ENCODE results near the gene ACSM5. TPM values are rescaled to one million over a fixed set of nuclear protein-coding genes. Genes with fewer than 3 reads are reported as not detected.

The ACSM5 gene
- total RNA-seq, 1 donor from 2014 or later, result not detected

- H3K4me3 Mint-ChIP-seq, result no peak overlapping the region
- no peak for DNase-seq (ENCODE audit: low spot score in 2 of 2, unreplicated experiment in 2 of 2)
- H3K4me1 Mint-ChIP-seq, result no peaks in the 10 kb centered on the region
- H3K27ac Mint-ChIP-seq, result no peak overlapping the region
- TF ChIP-seq CTCF (IDR thresholded peaks at IDR 0.05; ENCODE audit: unreplicated experiment), result no peak
- no peaks in the 10 kb centered on the region for H3K9me3 Mint-ChIP-seq
- no peaks in the 10 kb centered on the region for H3K36me3 Mint-ChIP-seq
- H3K27me3 Mint-ChIP-seq (ENCODE audit: low read depth), result no peaks in the 10 kb centered on the region
Measured at GRCh38 chr16:20401066-20401465, 8.3 kb upstream of the ACSM5 start.

- H3K9me3 Mint-ChIP-seq, result no peaks in the 10 kb centered on the region
- no peak overlapping the region for H3K27ac Mint-ChIP-seq
- no peaks in the 10 kb centered on the region for H3K4me1 Mint-ChIP-seq
Measured at GRCh38 chr16:20401475-20402016, 7.8 kb upstream of the ACSM5 start.

GRCh38 chr16:20402651-20403050 lies 6.7 kb upstream of the ACSM5 start:
- no peak for TF ChIP-seq CTCF (IDR thresholded peaks at IDR 0.05; ENCODE audit: unreplicated experiment)
- H3K9me3 Mint-ChIP-seq, result peaks cover 4% of the 10 kb centered on the region
- H3K4me3 Mint-ChIP-seq, result no peak overlapping the region
- H3K27ac Mint-ChIP-seq, result no peak overlapping the region
- no peaks in the 10 kb centered on the region for H3K27me3 Mint-ChIP-seq (ENCODE audit: low read depth)
- no peaks in the 10 kb centered on the region for H3K36me3 Mint-ChIP-seq
- DNase-seq (ENCODE audit: low spot score in 2 of 2, unreplicated experiment in 2 of 2), result no peak
- no peaks in the 10 kb centered on the region for H3K4me1 Mint-ChIP-seq

More at GRCh38 chr16:20401475-20402016, 7.8 kb upstream of the ACSM5 start:
- Mint-ChIP-seq H3K27me3 (ENCODE audit: low read depth) (no peaks in the 10 kb centered on the region), H3K36me3 (no peaks in the 10 kb centered on the region), H3K4me3 (no peak overlapping the region)
- DNase-seq (ENCODE audit: low spot score in 2 of 2, unreplicated experiment in 2 of 2), result no peak
- no peak for TF ChIP-seq CTCF (IDR thresholded peaks at IDR 0.05; ENCODE audit: unreplicated experiment)

GRCh38 chr16:20404637-20405036 lies 4.7 kb upstream of the ACSM5 start, which contains the start of gene PDILT:
PDILT (minus strand) TSS chr16:20404737; CDS start chr16:20399300, 5,437 bp downstream.
- Mint-ChIP-seq H3K4me3 (no peak within 1 kb of the TSS), H3K9me3 (peaks cover 4% of the 10 kb centered on the region), H3K27me3 (ENCODE audit: low read depth) (no peaks in the 10 kb centered on the region), H3K27ac (no peak within 1 kb of the TSS), H3K36me3 (no peaks in the 10 kb centered on the region), H3K4me1 (no peaks in the 10 kb centered on the region)
- TF ChIP-seq CTCF (IDR thresholded peaks at IDR 0.05; ENCODE audit: unreplicated experiment), result no peak
- DNase-seq (ENCODE audit: low spot score in 2 of 2, unreplicated experiment in 2 of 2), result no peak

- no peaks in the 10 kb centered on the region for H3K4me1 Mint-ChIP-seq
- no peak overlapping the region for H3K27ac Mint-ChIP-seq
- H3K4me3 Mint-ChIP-seq, result no peak overlapping the region
- no peaks in the 10 kb centered on the region for H3K36me3 Mint-ChIP-seq
- TF ChIP-seq CTCF (IDR thresholded peaks at IDR 0.05; ENCODE audit: unreplicated experiment), result no peak
- peaks cover 4% of the 10 kb centered on the region for H3K9me3 Mint-ChIP-seq
- DNase-seq (ENCODE audit: low spot score in 2 of 2, unreplicated experiment in 2 of 2), result no peak
- H3K27me3 Mint-ChIP-seq (ENCODE audit: low read depth), result no peaks in the 10 kb centered on the region
Measured at GRCh38 chr16:20410121-20410723, 888 bp downstream of the ACSM5 start.

Measured in mesothelial cell of epicardium (in vitro differentiated cells).